Heart right ventricle (tissue), 16 donors: ENCODE measurements around the gene NCOA4. TPM values are rescaled to one million over a fixed set of nuclear protein-coding genes. Genes with fewer than 3 reads are reported as not detected.

Experiments
- ATAC-seq, 8 donors: fragments of 200-7000 bp; cut with Tn5 transposase; one replicate each; pipeline ENCODE4 v1.9.1; 2020; ENCODE audit warnings: mild to moderate bottlenecking in 8 of 8, moderate library complexity in 8 of 8, moderate number of reproducible peaks in 1 of 8
- DNase-seq, 2 donors: peaks; one replicate each; pipeline ENCODE4 v3.0.0-alpha.2; 2020
- H3K27ac ChIP-seq, 10 donors: fragments of 200-600 bp; sonication (generic) in 2 of 10; one replicate each; pipeline versions ENCODE4 v1.5.0 to v1.8.0; 2020 to 2022; ENCODE audit warnings: mild to moderate bottlenecking in 3 of 10
- H3K27me3 ChIP-seq, 7 donors: fragments of 200-600 bp; one replicate each; pipeline ENCODE4 v1.8.0; 2021 to 2022; ENCODE audit warnings: mild to moderate bottlenecking in 2 of 7
- H3K36me3 ChIP-seq, 9 donors: fragments of 200-600 bp; sonication (generic) in 1 of 9; one replicate each; pipeline versions ENCODE4 v1.5.0 to v1.8.0; 2020 to 2022; ENCODE audit warnings: mild to moderate bottlenecking in 2 of 9
- H3K4me1 ChIP-seq, 9 donors: fragments of 200-600 bp; sonication (generic) in 1 of 9; one replicate each; pipeline versions ENCODE4 v1.5.0 to v1.8.0; 2020 to 2022; ENCODE audit warnings: mild to moderate bottlenecking in 4 of 9
- H3K4me3 ChIP-seq, 10 donors: fragments of 200-600 bp; sonication (generic) in 2 of 10; one replicate each; pipeline versions ENCODE4 v1.5.0 to v1.8.0; 2020 to 2022; ENCODE audit warnings: mild to moderate bottlenecking in 7 of 10, moderate library complexity in 2 of 10
- H3K9me3 ChIP-seq, 11 donors: fragments of 200-600 bp in 10 of 11; sonication (generic) in 2 of 11; one replicate each; pipeline versions ENCODE4 v1.5.0 to v1.8.0; 2013 to 2022; ENCODE audit warnings: mild to moderate bottlenecking in 2 of 11, control low read depth in 1 of 11, moderate library complexity in 1 of 11
- WGBS, 2 donors: extraction: QIAGEN DNeasy Blood & Tissue Kit; methylation state at CpG; one replicate each; pipeline ENCODE4 v1.1.7; 2013; ENCODE audit warnings: inconsistent platforms in 1 of 2; 5-methylcytosine and 5-hydroxymethylcytosine counted together
- intact Hi-C, 10 donors: fragments of 100-400 bp; cut with DNase I; formaldehyde crosslinking; loops; one replicate each; pipeline versions ENCODE4 v1.11.1 to v1.14.2; 2022
- long read RNA-seq, 3 donors: library from polyadenylated mRNA; unstranded; transcript quantifications; one replicate each; pipeline ENCODE4 v2.0.0, GENCODE V29; 2020 to 2021
- polyA plus RNA-seq, 2 donors: library from polyadenylated mRNA; stranded (reverse); fragments of 200-250 nt; gene quantifications; one replicate each; pipeline ENCODE4 v1.2.3, GENCODE V29; 2013
- total RNA-seq, 10 donors: library from RNA; stranded (reverse); fragmentation: NEBNext Ultra II Directional in 3 of 10; extraction: Animal tissue kit (Norgen Biotek cat#: 25700) in 3 of 10; gene quantifications; one replicate each; pipeline versions ENCODE4 v1.2.1 to v1.2.4, GENCODE V29; 2021 to 2023
- TF ChIP-seq, protein P1 (sequence below), 9 donors: fragments of 200-600 bp; sonication (generic) in 2 of 9; IDR thresholded peaks; one replicate each; pipeline versions ENCODE4 v1.5.0 to v1.8.0; 2021 to 2022; ENCODE audit warnings: antibody characterized with exemption in 9 of 9, mild to moderate bottlenecking in 5 of 9, moderate library complexity in 1 of 9
- donor health status: Arrhythmogenic right ventricular cardiomyopathy.
- donor health status: ischemic (EF 13 %, LVEDD 7.1; RV severe dilation, severe dysfunction).
- donor health status: healthy with polysubstance abuse.
- donor health status: DM: no; HTN: yes; CAD: no.
- donor health status: DM: no; HTN: no; CAD: no.
- donor health status: ischemic (EF 25% LVEDD 6.9; RV normal size, moderate dysfunction).
- donor health status: ischemic (EF 25% LVEDD 5.7; RV mildly dilated, moderate dysfunction).
- donor health status: healthy.
- donor health status: DM: yes; HTN: yes; CAD: no.
- donor health status: Ischemic cardiomyopathy.
- donor health status: ischemic (EF 35%, LVEDD 5.7; RV mildly dilated, moderate dysfunction).
- donor health status: nonischemic (EF 11% LVEDD 7.7; RV severe dilation, severe dysfunction).
- donor health status: DM: yes; HTN: yes; CAD: no.
- donor health status: PGD.
- donor health status: ischemic (EF 29% LVEDD 5.4; RV normal size, mild dysfunction).
- donor health status: nonischemic (EF 23%, LVEDD 6.1; RV moderate dilation, normal function).

The NCOA4 gene
- total RNA-seq (100 to 1,000 TPM; 224 to 287 (median 259) TPM), polyA plus RNA-seq (10 to 100 TPM; 36.7 to 60.2 TPM)
- long read RNA-seq, donor 1, transcript NCOA4-207 (10 exons, 3,489 nt) = minor isoform, 60 of 446 reads
- long read RNA-seq, donor 1, transcript NCOA4-204 (10 exons, 3,549 nt) = major isoform, 291 of 446 reads
- long read RNA-seq, donor 1, partial matches to known transcripts = 50 of 446 reads
- long read RNA-seq, donor 1, other reads (novel, unspliced or antisense) = 41 of 446 reads
- long read RNA-seq, donor 2, transcript NCOA4-202 (11 exons, 2,211 nt) = minor isoform, 8 of 592 reads
- long read RNA-seq, donor 2, transcript NCOA4-207 (10 exons, 3,489 nt) = minor isoform, 97 of 592 reads
- long read RNA-seq, donor 2, transcript NCOA4-204 (10 exons, 3,549 nt) = major isoform, 370 of 592 reads
- long read RNA-seq, donor 2, partial matches to known transcripts = 68 of 592 reads
- long read RNA-seq, donor 2, other reads (novel, unspliced or antisense) = 48 of 592 reads
- long read RNA-seq, donor 3, transcript NCOA4-204 (10 exons, 3,549 nt) = major isoform, 633 of 938 reads
- long read RNA-seq, donor 3, transcript NCOA4-207 (10 exons, 3,489 nt) = minor isoform, 77 of 938 reads
- long read RNA-seq, donor 3, partial matches to known transcripts = 110 of 938 reads
- long read RNA-seq, donor 3, other reads (novel, unspliced or antisense) = 111 of 938 reads

- Histone ChIP-seq H3K4me1 (peaks cover 15 to 56% (median 49%) of the 10 kb centered on the region in 9 donors), H3K27ac (peak within 1 kb of the TSS; percentile 84 to 98 (median 96)), H3K36me3 (peaks cover 0 to 11% (median 0%) of the 10 kb centered on the region in 9 donors), H3K4me3 (peak within 1 kb of the TSS; percentile 71 to 97 (median 86)), H3K27me3 (no peaks in the 10 kb centered on the region), H3K9me3 (no peaks in the 10 kb centered on the region)
- peak; percentile 98 to 99 for DNase-seq
- peak; percentile 98 to 99 (median 98) for ATAC-seq
- TF ChIP-seq, protein P1, sequence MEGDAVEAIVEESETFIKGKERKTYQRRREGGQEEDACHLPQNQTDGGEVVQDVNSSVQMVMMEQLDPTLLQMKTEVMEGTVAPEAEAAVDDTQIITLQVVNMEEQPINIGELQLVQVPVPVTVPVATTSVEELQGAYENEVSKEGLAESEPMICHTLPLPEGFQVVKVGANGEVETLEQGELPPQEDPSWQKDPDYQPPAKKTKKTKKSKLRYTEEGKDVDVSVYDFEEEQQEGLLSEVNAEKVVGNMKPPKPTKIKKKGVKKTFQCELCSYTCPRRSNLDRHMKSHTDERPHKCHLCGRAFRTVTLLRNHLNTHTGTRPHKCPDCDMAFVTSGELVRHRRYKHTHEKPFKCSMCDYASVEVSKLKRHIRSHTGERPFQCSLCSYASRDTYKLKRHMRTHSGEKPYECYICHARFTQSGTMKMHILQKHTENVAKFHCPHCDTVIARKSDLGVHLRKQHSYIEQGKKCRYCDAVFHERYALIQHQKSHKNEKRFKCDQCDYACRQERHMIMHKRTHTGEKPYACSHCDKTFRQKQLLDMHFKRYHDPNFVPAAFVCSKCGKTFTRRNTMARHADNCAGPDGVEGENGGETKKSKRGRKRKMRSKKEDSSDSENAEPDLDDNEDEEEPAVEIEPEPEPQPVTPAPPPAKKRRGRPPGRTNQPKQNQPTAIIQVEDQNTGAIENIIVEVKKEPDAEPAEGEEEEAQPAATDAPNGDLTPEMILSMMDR (IDR thresholded peaks at IDR 0.05) = peak; percentile 43 to 84 (median 76)
- 1 to 2% methylated on average over 53 to 59 of the region's 59 CpGs for WGBS, 2 donors
- intact Hi-C loops = no loop called here
Observed at GRCh38 chr10:46030091-46030937, at the start of gene NCOA4. TSS of gene NCOA4 (minus strand) at chr10:46030623. CDS start at chr10:46016680, 13,943 bp downstream.

DNA sequence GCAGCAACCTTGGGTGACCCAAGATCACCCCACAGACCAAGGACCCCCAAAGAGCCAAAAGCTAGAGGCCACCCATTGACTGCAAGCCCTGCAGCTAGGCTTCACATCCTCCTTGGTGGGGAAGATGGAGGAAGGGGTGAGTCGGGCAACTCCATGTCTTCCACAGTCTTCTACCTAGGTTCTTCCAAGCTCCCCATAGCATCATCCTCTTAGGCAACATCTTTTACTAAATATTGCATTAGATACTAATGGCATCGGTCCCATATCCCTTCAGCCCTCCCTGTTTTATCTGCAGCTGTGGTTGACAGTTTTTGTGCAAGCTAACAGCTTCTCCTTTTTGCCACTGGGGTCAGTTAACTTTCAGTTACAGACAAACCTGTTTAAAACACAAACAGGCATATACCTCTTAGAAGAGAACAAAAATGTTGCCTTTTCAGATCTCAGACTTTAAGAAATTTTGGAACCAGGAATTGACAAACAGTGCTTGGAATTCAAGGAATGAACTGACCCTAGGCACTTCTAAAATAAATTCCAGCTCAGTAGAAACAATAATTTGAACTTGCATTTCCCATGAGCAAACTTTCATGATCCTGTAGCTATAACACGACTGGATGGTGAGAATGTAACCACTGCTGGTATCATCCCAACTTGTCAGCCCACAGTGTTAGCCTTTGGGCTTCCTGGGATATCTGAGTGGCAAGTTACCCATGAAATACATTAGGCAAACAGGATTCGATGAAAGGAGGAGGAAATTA is 49.6 kb upstream of the NCOA4 start:
- Histone ChIP-seq H3K4me1 (peaks cover 0 to 11% (median 0%) of the 10 kb centered on the region in 9 donors), H3K4me3 (no peak overlapping the region), H3K9me3 (peaks cover 0 to 4% (median 0%) of the 10 kb centered on the region in 11 donors), H3K27me3 (no peaks in the 10 kb centered on the region), H3K27ac (no peak overlapping the region), H3K36me3 (no peaks in the 10 kb centered on the region)
- 67 to 76% methylated on average over 4 of the region's 4 CpGs for WGBS, 2 donors
- ATAC-seq (no peak), DNase-seq (no peak)
- TF ChIP-seq, protein P1 (IDR thresholded peaks at IDR 0.05) = no peak
- intact Hi-C loops = no loop called here

DNA sequence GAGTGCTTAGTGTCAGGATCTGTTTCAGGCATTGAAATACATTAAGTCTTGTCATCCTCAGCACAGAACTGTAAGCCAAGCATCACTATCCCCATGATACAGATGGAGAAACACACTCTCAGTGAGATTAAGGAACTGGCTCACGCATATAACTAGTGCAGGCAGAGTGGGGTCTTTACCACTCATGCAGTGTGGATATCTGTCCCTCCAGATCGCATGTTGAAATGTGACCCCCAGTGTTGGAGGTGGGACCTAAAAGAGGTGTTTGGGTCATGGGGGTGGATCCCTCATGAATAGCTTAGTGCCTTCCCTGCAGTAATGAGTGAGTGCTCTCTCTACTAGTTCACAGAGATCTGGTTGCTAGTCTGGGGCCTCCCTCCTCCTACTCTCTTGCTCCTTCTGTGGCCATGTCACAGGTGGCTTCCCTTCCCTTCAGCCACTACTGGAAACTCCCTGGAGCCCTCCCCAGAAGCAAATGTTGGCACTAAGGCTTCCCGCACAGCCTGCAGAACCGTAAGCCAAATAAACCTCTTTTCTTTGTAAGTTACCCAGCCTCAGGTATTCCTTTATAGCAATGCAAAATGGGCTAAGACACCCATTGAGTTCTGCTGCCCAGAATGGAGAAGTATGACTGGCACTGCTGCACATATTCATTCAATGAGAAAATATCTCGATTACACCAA is 47.4 kb upstream of the NCOA4 start:
- H3K9me3 ChIP-seq = peaks cover 0 to 9% (median 0%) of the 10 kb centered on the region in 11 donors
- 76 to 80% methylated on average over 5 of the region's 5 CpGs for WGBS, 2 donors
- no peak for DNase-seq
- no peak overlapping the region for H3K4me3 ChIP-seq
- H3K4me1 ChIP-seq = peaks cover 0 to 11% (median 0%) of the 10 kb centered on the region in 9 donors
- H3K27me3 ChIP-seq = no peaks in the 10 kb centered on the region
- peak in 2 of 8 donors; percentile 19 to 30 for ATAC-seq
- H3K27ac ChIP-seq = peak overlapping the region in 1 of 10 donors; percentile 54
- intact Hi-C loops = no loop called here
- TF ChIP-seq, protein P1 (IDR thresholded peaks at IDR 0.05) = no peak
- no peaks in the 10 kb centered on the region for H3K36me3 ChIP-seq
